ENCODE measurements around the gene PMS2. TPM values are rescaled to one million over a fixed set of nuclear protein-coding genes. Genes with fewer than 3 reads are reported as not detected.
"Not testable (repeated sequence)": the region's sequence is repeated elsewhere in the genome, so short reads cannot be mapped to it uniquely, and the experiment has no call there.

Gene PMS2
- 17.4 and 20.4 TPM in 2 replicates for total RNA-seq (2014; rRNA removed; shearing (Covaris generic))

GRCh38 chr7:6008668-6009611, at the start of gene PMS2, which contains the start of gene AIMP2:
Gene PMS2 (minus strand): TSS chr7:6009049. CDS start chr7:6009019, 30 bp downstream.
Gene AIMP2 (plus strand): TSS chr7:6009272. CDS start chr7:6009364, 92 bp downstream.
- DNase-seq (ENCODE audit: low read depth) = peak; percentile 99

GRCh38 chr7:6057316-6058129, 48.7 kb upstream of the PMS2 start:
- DNase-seq (ENCODE audit: low read depth) = no peak

GRCh38 chr7:6056616-6057015, 47.8 kb upstream of the PMS2 start:
- no peak for DNase-seq (ENCODE audit: low read depth)

DNA sequence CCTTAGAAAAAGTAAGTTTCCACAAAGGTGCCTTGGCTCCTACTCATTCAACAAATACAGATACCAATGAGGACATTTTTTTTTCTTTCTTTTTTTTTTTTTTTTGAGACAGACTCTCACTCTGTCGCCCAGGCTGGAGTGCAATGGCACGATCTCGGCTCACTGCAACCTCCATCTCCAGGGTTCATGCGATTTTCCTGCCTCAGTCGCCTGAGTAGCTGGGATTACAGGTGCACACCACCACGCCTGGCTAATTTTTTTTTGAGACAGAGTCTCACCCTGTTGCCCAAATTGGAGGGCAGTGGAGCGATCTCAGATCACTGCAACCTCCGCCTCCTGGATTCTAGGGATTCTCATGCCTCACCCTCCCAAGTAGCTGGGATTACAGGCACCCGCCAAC, 42.3 kb upstream of the PMS2 start:
- DNase-seq (ENCODE audit: low read depth) = not testable (repeated sequence)

DNA sequence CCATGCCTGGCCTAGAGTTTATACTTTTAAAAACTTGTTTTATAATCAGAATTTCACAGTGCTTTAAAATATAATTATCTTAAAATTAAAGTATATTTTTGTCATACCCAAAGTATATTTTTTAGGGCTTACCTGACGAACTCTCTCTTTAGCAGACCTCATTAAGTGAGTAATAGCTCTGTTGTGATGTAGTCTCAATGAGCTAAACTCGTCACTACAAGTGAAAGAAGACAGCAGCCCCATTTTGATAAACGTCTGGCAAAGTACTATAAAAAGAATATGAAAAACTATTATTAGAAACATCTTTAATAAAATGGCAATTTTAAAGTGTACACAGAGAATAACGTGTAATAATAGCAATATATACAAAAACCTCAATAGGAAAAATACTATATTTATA, 40.9 kb upstream of the PMS2 start:
- DNase-seq (ENCODE audit: low read depth) = no peak

GRCh38 chr7:6035686-6036085, 26.8 kb upstream of the PMS2 start:
- no peak for DNase-seq (ENCODE audit: low read depth)

- DNase-seq (ENCODE audit: low read depth) = no peak
Measured at GRCh38 chr7:6035165-6035564, 26.3 kb upstream of the PMS2 start.

DNA sequence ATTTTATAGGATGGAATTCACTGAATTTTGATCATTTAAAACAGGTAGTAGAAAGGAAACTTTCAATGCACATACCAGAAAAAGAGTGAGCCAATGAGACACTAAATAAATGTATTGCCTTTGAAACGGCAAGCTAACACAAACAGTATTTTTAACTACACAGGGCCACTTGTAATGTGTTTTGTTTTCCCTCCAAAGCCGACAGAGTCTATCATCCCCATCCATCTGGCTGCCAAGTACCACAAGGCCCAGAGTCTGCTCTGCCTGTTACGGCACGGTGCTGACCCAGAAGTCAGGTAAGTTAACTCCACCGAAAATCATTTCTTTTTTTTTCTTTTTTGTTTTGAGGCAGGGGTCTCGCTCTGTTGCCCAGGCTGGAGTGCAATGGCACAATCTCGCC, 23.8 kb upstream of the PMS2 start:
- DNase-seq (ENCODE audit: low read depth) = no peak

DNA sequence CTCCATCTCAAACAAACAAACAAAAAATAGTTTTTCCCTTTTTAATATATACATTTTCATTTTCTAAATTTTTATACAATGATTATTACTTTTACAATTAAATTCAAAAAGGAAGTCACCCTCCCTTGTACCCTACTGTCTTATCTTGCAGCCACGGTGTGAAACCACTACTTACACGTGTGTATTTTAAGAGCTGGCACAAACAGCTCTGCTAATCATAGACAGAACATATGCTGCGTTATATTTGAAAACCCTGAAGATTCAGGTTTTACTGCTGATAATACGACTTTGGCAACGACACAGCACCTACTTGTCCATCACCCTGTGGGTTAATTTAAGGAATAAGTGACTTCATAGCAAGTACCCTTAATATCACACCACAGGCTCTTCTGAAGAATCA, 23.3 kb upstream of the PMS2 start:
- DNase-seq (ENCODE audit: low read depth) = no peak

DNA sequence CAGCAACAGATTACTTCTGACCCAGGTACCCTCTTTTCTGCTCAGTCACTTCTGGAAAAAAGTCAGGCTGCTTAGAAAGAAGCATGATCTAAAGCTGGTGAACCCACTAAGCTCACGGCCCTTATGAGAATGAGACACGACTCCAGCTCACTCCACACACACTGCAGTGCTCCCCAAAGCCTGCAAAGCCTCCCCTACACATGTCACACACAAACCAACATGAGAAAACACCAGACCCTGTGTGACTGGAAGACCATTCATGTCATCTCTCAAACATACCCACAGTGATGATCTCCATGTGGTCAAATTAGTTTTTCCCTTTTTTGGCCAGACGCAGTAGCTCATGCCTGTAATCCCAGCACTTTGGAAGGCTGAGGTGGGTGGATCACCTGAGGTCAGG, 22.7 kb upstream of the PMS2 start:
- DNase-seq (ENCODE audit: low read depth) = no peak

DNA sequence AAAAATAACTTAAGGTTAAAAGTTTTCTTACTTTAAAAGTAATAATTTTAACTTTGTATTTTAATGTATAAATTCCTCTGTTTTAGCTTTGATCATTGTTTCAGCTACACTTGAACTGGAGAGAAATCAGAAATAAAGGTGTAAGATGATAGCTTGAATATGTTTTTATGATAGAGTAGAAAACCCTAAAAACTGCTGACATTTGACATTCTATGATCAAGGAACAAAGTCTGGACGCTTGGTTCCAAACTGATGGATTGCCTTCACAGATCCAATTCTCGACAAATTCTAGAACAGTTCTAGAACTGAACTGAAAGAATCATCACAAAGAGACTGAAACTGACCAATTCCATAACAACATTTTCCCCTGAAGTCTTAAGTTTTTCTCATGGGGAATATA, 22.1 kb upstream of the PMS2 start, which contains the start of gene ANKRD61:
Gene ANKRD61 (plus strand): TSS at position 389 of the 400 bp plus-strand sequence. CDS start 0 bp downstream, at position 389.
- DNase-seq (ENCODE audit: low read depth) = no peak

GRCh38 chr7:6028563-6028962, 19.7 kb upstream of the PMS2 start:
- DNase-seq (ENCODE audit: low read depth) = no peak

DNA sequence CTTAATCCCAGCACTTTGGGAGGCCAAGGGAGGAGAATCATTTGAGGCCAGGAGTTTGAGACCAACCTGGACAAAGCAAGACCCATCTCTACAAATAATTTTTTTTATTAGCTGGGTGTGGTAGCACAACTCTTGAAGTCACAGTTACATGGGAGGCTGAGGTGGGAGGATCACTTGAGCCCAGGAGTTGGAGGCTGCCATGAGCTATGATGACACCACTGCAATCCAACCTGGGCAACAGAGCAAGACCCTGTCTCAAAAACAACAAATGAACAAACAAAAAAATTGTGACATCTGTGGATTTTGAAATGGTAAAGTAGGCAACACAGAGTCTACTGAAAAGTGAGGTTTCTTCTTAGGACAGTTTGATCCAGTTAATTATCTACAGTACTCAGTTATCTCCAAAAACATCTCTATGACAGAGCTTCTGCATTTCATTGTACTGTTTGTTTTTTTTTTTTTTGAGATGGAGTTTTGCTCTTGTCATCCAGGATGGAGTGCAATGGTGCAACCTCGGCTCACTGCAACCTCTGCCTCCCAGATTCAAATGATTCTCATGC, 19.0 kb upstream of the PMS2 start:
- DNase-seq (ENCODE audit: low read depth) = no peak

- DNase-seq (ENCODE audit: low read depth) = no peak
Measured at GRCh38 chr7:6026820-6027311, 18.0 kb upstream of the PMS2 start.

- peak; percentile 51 for DNase-seq (ENCODE audit: low read depth)
Measured at GRCh38 chr7:6026011-6026819, 17.4 kb upstream of the PMS2 start.

GRCh38 chr7:6023974-6024435, 15.2 kb upstream of the PMS2 start:
- DNase-seq (ENCODE audit: low read depth) = no peak

DNA sequence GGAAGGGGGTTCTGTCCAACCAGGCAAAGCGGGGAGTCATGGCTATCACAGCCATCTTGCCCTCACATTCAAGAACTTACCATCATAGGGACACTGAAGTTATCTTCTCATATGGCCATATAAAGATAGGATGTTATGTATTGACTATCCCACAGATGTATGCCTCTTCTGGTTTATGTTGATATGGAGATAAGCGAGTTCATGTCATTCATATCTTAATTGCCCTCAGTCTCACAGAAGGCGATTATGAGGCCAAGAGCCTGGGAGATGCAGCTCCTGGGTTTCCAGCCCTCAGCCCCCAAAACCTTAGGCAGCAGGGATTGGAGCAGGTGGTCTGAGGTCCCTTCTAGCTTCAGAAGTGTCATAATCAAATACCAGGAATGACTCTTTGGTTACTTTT, 13.9 kb upstream of the PMS2 start:
- DNase-seq (ENCODE audit: low read depth) = no peak

GRCh38 chr7:6020371-6021286, 11.8 kb upstream of the PMS2 start:
- DNase-seq (ENCODE audit: low read depth) = no peak

GRCh38 chr7:6016653-6016966, 7.8 kb upstream of the PMS2 start:
- DNase-seq (ENCODE audit: low read depth) = no peak
